Measurements from ENCODE around the gene BDH1.

- TF ChIP-seq CTCF (IDR thresholded peaks at IDR 0.05) = no peak
- no peak for TF ChIP-seq POLR2AphosphoS5 (IDR thresholded peaks at IDR 0.05)
- TF ChIP-seq POLR2A (IDR thresholded peaks at IDR 0.05) = no peak
Observed at GRCh38 chr3:197518881-197519421, 36.8 kb downstream of the BDH1 start.
